Measurements from ENCODE around the gene MAP1LC3B2.

GRCh38 chr12:116571089-116571488 lies 11.9 kb downstream of the MAP1LC3B2 start:
- TF ChIP-seq POLR2AphosphoS5 (IDR thresholded peaks at IDR 0.05; ENCODE audit: low read depth, low read length) (no peak), POLR2A (IDR thresholded peaks at IDR 0.05; ENCODE audit: low read depth, low read length) (no peak), TAF1 (IDR thresholded peaks at IDR 0.05; ENCODE audit: low read depth, low read length) (no peak)

Measured in GM12891 (cell line).